HG03103 (cell line): ENCODE data around the gene DKKL1.

Experiments used
- ATAC-seq: cut with Tn5 transposase; IDR thresholded peaks from one replicate; pipeline ENCODE4 v1.9.1; 2021; ENCODE audit warnings: low read depth; ENCODE audit not compliant: unreplicated experiment

Gene DKKL1

GRCh38 chr19:49418511-49418910, 54.8 kb downstream of the DKKL1 start:
- no peak for ATAC-seq

- ATAC-seq, result no peak
These were observed 55.5 kb downstream of the DKKL1 start for GRCh38 chr19:49419173-49419572.

GRCh38 chr19:49420227-49420626, 56.5 kb downstream of the DKKL1 start:
- no peak for ATAC-seq

- ATAC-seq, result no peak
These were observed 57.6 kb downstream of the DKKL1 start for GRCh38 chr19:49421039-49421877.

- ATAC-seq, result no peak
These were observed 58.2 kb downstream of the DKKL1 start for GRCh38 chr19:49421878-49422202.

- ATAC-seq, result no peak
These were observed 58.9 kb downstream of the DKKL1 start for GRCh38 chr19:49422407-49423070.

- no peak for ATAC-seq
These were observed 59.7 kb downstream of the DKKL1 start, which contains the start of gene PTH2 for GRCh38 chr19:49423071-49423984. Gene PTH2, minus strand, starts transcription at chr19:49423441. Its CDS starts 102 bp downstream, at chr19:49423339.

GRCh38 chr19:49423985-49424303, 60.3 kb downstream of the DKKL1 start:
- no peak for ATAC-seq
